Measurements from ENCODE around the gene PPP2R5E. TPM values are rescaled to one million over a fixed set of nuclear protein-coding genes. Genes with fewer than 3 reads are reported as not detected.

PPP2R5E gene
- total RNA-seq, 2 experiments from 2014 or later = 12.5 to 47.8 TPM

GRCh38 chr14:63474844-63475243 lies 68.3 kb downstream of the PPP2R5E start:
- BruUV-seq (replicated peaks) = no TSS peak
- Histone ChIP-seq H3K27ac (ENCODE audit: low read depth, low read length, poor library complexity, severe bottlenecking) (no peak overlapping the region), H3K4me1 (ENCODE audit: insufficient read depth, low read length, poor library complexity, severe bottlenecking) (peaks cover 20% of the 10 kb centered on the region), H2AFZ (ENCODE audit: low read length) (no peak overlapping the region), H3K9me2 (ENCODE audit: insufficient read depth, low read length) (no peaks in the 10 kb centered on the region), H4K20me1 (ENCODE audit: insufficient read depth, low read length) (peaks cover 14% of the 10 kb centered on the region; the same call in 1 of the 2 replicates), H3K36me3 (ENCODE audit: insufficient read depth, low read length) (peaks cover 4% of the 10 kb centered on the region; the same call in 1 of the 2 replicates), H3K4me2 (ENCODE audit: low read length) (no peak overlapping the region), H3K9me3 (ENCODE audit: low read length) (no peaks in the 10 kb centered on the region), H3K4me3 (ENCODE audit: low read depth, low read length, poor library complexity, severe bottlenecking) (no peak overlapping the region), H3K79me2 (ENCODE audit: insufficient read depth, low read depth, low read length) (peaks cover 54% of the 10 kb centered on the region; the same call in 1 of the 2 replicates)
- ChIA-PET POLR2A (interaction anchor here (0.6 to 0.7 kb wide), 2 partner anchors 21 to 714 kb away, joined by 3 to 5 read pairs; no protein-coding TSS in a partner anchor), CTCF (ENCODE audit: unreplicated experiment) (no interaction called here)
- intact Hi-C loops (cut with micrococcal nuclease; ENCODE audit: unreplicated experiment) = no loop called here
- DNase-seq (ENCODE audit: low spot score) = no peak
- TF ChIP-seq, protein P1, sequence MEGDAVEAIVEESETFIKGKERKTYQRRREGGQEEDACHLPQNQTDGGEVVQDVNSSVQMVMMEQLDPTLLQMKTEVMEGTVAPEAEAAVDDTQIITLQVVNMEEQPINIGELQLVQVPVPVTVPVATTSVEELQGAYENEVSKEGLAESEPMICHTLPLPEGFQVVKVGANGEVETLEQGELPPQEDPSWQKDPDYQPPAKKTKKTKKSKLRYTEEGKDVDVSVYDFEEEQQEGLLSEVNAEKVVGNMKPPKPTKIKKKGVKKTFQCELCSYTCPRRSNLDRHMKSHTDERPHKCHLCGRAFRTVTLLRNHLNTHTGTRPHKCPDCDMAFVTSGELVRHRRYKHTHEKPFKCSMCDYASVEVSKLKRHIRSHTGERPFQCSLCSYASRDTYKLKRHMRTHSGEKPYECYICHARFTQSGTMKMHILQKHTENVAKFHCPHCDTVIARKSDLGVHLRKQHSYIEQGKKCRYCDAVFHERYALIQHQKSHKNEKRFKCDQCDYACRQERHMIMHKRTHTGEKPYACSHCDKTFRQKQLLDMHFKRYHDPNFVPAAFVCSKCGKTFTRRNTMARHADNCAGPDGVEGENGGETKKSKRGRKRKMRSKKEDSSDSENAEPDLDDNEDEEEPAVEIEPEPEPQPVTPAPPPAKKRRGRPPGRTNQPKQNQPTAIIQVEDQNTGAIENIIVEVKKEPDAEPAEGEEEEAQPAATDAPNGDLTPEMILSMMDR (conservative IDR thresholded peaks at IDR 0.05; ENCODE audit: low read length) = no peak
- no peak for TF ChIP-seq EZH2phosphoT487 (IDR thresholded peaks at IDR 0.05; ENCODE audit: borderline replicate concordance, low read depth, low read length)

DNA sequence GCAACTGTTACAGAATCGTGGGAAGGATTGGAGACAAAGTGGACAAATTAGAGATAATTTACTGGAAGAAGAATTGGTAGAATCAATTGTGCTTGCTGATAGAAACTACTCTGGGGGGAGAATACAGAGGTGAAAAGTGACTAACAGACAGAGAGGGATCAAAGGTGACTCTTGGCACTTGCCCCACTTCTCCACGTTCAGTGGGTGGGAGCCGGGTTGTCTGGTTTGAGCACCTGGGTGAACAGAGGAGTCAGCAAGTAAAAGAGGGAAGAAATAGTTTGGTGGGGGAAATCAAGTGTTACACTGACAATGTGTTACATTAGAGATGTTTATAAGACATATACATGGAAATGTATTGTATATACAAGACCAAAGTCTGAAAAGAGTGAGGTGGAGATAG lies 69.1 kb downstream of the PPP2R5E start:
- CTCF ChIA-PET (ENCODE audit: unreplicated experiment) = no interaction called here
- intact Hi-C loops (cut with micrococcal nuclease; ENCODE audit: unreplicated experiment) = no loop called here
- no TSS peak for BruUV-seq (replicated peaks)

More for the DNA sequence above, 69.1 kb downstream of the PPP2R5E start:
- Histone ChIP-seq H2AFZ (ENCODE audit: low read length) (no peak overlapping the region), H4K20me1 (ENCODE audit: insufficient read depth, low read length) (peaks cover 14% of the 10 kb centered on the region; the same call in 1 of the 2 replicates), H3K9me2 (ENCODE audit: insufficient read depth, low read length) (no peaks in the 10 kb centered on the region), H3K79me2 (ENCODE audit: insufficient read depth, low read depth, low read length) (peaks cover 53% of the 10 kb centered on the region; the same call in 1 of the 2 replicates), H3K27ac (ENCODE audit: low read depth, low read length, poor library complexity, severe bottlenecking) (no peak overlapping the region), H3K36me3 (ENCODE audit: insufficient read depth, low read length) (peaks cover 4% of the 10 kb centered on the region; the same call in 1 of the 2 replicates), H3K9me3 (ENCODE audit: low read length) (no peaks in the 10 kb centered on the region), H3K4me2 (ENCODE audit: low read length) (no peak overlapping the region), H3K4me3 (ENCODE audit: low read depth, low read length, poor library complexity, severe bottlenecking) (no peak overlapping the region), H3K4me1 (ENCODE audit: insufficient read depth, low read length, poor library complexity, severe bottlenecking) (peaks cover 20% of the 10 kb centered on the region)
- TF ChIP-seq, protein P1 (conservative IDR thresholded peaks at IDR 0.05; ENCODE audit: low read length) = no peak
- no peak for TF ChIP-seq EZH2phosphoT487 (IDR thresholded peaks at IDR 0.05; ENCODE audit: borderline replicate concordance, low read depth, low read length)
- DNase-seq (ENCODE audit: low spot score) = no peak
- POLR2A ChIA-PET = no interaction called here

Data from OCI-LY7 (cell line).